GM19351 (cell line): ENCODE data around the gene PRAMEF12.
"Not testable (repeated sequence)": the region's sequence is repeated elsewhere in the genome, so short reads cannot be mapped to it uniquely, and the experiment has no call there.

Source experiments
- ATAC-seq: cut with Tn5 transposase; IDR thresholded peaks from one replicate; pipeline ENCODE4 v1.9.1; 2021; ENCODE audit warnings: mild to moderate bottlenecking, moderate library complexity; ENCODE audit not compliant: unreplicated experiment

Gene PRAMEF12

DNA sequence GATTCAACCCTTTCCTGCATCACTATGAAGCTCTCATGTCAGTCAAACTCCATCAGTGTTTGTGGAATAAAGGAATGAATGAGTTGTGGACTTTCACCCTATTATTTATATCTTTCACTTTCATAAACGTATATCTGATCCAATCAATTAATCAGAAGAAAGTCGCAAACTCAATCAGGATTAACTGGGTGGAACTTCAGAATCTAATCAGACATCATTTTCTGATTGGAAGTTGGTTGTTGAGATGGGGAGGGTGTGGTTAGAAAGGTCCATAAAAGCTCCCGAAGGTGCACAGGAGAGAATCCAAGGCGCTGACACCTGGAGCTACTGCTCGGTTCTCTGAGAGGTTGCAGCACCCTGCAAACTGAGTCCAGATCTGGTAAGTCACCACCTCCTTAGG is at the start of gene PRAMEF12:
Gene PRAMEF12 (plus strand): TSS at position 301 of the 400 bp plus-strand sequence. CDS start 1,130 bp downstream, outside the sequence.
- no peak for ATAC-seq

DNA sequence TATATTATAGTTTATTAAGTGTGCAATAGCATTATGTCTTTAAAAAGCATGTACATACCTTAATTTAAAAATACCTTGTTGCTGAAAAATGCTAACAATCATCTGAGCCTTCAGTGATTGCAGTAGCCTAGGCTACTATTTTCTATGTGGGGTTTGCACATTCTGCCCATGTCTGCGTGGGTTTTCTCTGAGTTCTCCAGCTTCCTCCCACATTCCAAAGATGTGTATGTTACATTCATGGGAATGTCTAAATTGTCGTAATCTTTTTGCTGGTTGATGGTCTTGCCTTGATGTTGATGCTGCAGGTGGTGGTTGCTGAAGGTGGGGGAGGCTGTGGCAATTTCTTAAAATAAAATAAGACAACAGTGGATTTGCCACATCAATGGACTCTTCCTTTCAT is 45.1 kb upstream of the PRAMEF12 start:
- no peak for ATAC-seq

DNA sequence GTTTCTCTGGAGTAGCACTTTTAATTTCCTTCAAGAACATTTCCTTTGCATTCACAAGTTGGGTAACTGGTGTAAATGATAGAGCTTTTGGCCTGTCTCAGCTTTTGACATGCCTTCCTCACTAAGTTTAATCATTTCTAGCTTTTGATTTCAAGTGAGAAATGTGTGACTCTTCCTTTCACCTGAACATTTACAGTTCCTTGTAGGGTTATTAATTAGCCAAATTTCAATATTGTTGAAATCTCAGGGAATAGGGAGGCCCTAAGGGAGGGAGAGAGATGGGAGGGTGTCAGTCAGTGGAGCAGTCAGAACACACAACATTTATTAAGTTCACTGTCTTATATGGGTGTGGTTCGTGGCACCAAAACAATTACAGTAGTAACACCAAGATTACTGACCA is 43.4 kb upstream of the PRAMEF12 start:
- ATAC-seq: no peak

DNA sequence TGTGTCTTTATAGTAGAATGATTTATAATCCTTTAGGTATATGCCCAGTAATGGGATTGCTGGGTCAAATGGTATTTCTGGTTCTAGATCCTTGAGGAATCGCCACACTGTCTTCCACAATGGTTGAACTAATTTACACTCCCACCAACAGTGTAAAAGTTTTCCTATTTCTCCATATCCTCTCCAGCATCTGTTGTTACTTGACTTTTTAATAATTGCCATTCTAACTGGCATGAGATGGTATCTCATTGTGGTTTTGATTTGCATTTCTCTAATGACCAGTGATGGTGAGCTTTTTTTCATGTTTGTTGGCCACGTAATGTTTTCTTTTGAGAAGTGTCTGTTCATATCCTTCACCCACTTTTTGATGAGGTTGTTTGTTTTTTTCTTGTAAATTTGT is 42.5 kb upstream of the PRAMEF12 start:
- ATAC-seq: not testable (repeated sequence)

DNA sequence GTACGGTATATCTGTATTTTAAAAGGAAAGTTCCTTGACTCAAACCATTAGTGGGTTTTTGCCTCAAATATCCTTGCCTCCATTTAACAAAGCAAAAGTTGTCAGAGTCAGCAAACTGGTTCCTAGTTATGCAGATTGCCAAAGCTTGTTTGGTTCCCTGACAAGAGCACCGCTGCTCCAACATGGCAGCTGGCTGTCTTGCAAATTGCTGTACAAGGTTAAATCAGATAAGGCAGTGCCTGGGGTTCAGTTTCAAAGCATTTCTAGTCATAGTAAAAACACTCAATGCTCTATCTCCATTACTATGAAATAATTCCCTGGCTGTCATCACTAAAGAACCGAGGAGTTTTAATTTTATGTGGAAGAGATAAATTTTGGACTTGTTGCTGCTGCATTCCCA is 38.9 kb upstream of the PRAMEF12 start:
- no peak for ATAC-seq

DNA sequence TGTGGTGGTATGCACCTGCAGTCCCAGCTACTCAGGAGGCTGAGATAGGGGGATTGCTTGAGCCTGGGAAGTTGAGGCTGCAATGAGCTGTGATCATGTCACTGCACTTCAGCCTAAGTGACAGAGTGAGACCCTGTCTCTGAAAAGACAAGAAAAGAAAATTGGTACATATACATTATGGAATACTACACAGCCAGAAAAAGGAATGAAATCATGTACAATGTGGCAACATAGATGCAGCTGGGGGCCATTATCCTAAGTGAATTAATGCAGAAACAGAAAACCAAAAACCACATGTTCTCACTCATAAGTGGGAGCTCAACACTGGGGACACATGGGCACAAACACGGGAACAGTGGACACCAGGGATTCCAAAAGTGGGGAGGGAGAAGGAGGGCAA is 34.6 kb upstream of the PRAMEF12 start:
- no peak for ATAC-seq

DNA sequence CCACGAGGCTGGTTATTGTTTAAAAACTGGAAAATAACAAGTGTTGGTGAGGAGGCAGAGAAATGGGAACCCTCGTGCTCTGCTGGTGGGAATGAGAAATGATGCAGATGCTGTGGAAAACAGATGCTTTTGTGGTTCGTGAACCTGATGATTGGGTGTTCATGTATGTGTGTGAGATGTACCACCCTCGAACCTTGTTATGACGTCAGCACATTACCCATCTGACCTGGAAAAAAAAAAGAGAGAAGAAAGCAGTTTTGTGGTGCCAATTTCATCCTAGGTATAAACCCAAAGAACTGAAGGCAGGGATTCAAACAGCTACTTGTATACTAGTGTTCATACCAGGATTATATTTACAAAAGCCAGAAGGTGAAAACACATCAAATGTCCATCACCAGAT is 33.9 kb upstream of the PRAMEF12 start:
- ATAC-seq: no peak

DNA sequence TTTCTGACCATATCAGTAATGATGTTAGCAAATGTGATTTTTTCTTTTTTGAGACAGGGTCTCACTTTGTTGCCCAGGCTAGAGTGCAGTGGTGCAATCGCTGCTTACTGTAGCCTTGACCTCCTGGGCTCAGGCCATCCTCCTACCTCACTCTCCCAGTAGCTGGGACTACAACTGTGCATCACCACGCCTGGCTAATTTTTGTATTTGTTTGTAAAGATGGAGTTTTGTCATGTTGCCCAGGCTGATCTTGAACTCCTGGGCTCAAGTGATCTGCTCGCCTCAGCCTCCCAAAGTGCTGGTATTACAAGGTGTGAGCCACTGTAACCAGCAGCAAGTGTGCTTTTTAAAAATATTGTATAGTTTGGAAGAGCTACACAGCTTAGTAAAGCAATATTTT is 31.6 kb upstream of the PRAMEF12 start:
- no peak for ATAC-seq

DNA sequence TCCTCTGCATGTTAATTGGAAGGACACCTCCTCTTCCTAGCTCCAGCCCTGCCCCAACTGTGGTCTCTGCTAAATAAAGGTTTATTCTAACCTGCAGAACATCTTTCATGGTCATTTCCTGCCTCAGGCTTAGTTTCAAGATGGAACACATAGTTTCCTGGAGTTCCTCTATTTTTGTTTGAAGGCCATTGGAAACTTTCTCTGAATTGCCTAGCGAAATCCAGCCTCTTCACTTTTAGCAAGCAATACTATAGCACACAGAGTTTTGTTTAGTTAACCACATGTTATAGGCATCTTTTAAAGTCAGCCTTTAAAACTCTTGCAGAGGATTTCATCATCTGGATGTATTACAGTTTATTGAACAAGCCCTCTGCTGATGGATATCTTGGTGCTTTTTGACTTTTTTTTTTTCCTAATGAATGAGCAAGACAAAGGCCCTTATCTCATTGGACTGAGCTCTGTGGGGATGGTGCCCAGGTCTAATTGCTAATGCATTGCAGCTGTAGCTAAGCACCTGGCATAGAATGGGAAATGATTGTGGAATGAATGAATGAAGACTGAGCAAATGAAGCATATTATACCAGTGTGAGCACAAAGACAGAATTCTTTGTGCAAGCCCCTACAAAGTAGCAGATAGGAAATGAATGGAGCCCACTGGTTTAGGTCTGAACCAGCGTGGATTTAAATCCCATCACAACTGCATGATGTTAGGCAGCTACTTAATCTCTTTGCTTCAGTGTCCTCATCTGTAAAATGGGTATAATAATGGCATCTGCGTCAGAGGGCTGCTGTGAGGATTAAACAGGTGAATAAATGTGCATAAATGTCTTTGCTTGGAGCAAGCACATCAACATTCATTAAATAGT is 28.2 kb upstream of the PRAMEF12 start:
- ATAC-seq: no peak

DNA sequence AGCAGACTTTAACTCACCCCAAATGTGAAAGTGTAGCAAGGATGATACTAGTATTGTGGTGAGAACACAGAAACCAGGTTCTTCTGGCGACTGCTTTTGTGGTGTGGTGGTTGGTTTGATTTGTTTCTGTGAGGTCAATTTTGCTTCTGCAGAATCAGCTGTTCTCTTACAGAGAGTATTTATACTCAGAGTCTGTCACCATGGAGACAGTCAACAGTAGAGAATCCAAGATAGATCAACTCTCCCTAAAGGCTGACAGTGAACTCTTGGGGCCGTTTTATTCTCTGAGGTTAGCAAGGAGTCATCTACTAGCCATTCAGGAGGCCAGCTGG is 27.6 kb upstream of the PRAMEF12 start, which contains the start of gene CFAP107:
Gene CFAP107 (plus strand): TSS at position 209 of the 332 bp plus-strand sequence. CDS start 231 bp downstream, outside the sequence.
- peak; percentile 54 for ATAC-seq

DNA sequence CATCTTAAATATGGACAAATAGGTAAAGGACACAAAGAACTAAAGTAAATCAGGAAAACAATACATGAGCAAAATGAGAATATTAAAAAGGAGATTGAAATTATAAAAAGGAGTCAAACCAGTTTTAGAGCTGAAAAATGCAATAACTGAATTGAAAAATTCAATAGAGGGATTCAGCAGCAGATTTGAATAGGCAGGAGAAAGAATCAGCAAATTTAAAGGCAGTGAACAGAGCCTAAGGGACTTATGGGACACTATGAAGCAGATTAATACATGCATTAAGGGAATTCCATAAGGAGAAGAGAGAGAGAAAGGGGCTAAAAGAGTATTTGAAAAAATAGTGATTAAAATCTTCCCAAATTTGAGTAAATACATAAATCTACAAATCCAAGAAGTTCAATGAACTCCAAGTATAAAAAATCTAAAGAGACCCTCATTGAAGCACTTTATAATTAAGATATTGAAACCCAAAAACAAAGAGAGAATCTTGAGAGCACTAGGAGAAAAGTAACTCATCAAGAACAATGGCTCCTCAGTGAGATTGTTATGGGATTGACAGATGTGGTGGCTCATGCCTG is 24.7 kb upstream of the PRAMEF12 start:
- ATAC-seq: no peak

DNA sequence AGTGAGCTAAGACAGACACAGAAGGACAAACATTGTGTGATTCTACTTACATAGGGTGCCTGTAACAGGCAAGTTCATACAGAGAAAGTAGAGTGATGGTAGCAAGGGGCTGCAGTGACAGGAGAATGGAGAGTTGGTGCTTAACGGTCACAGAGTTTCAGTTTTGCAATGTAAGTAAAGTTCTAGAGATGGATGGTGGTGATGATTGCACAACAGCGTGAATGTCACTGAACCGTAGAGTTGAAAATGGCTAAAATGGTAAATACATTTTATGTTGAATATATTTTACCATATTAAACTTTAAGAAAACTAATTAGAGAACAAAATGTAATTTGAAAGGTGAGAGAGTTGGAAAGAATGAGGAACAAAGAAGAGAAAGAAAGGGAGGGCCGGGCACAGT is 18.8 kb upstream of the PRAMEF12 start:
- no peak for ATAC-seq

DNA sequence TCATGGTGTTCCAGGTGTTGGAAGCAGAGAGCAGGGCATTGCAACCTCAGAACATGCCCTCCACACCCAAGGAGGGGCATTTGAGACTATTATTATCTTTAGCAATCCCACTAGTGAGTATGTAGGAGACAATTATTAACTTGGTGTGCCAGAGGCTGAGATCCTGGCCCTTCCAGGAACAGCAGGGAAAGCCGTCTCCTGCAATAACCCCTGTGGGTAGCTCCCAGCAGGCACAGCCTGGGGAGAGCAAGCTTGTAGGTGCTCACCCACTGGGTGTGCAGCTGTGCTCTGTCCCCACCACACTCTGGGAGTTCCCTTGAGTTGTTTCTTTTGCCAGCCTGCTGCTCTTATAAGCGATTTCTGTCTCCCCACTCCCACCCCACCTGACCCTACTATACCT is 17.3 kb upstream of the PRAMEF12 start:
- no peak for ATAC-seq

DNA sequence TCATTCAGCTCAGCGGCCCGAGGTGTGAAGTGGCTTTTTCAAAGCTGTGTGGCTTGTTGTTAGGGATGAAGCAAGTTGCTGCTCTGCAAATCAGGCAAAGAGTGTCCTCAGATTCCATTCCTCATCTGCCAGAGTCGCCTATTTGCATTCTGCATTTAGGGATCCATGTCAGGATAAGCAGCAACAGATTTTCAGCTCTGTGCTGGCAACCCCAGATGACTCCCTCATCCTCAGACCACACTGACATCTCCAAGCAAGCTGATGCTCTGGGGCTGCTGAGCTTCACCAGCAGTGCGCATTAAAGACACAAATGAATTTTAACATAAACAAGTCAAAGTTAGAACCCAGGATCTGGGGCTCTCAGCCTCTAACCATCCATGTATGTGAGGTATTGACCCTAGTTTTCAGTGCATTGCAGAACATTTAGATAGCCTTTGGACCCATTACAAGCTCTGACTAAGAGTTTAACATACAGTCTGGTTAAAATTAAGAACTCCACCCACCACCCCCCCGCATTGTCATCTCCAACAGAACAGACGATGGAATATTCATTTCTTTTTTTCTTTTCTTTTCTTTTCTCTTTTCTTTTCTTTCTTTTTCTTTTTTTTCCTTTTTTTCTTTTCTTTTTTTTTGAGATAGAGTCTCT is 16.6 kb upstream of the PRAMEF12 start:
- no peak for ATAC-seq

DNA sequence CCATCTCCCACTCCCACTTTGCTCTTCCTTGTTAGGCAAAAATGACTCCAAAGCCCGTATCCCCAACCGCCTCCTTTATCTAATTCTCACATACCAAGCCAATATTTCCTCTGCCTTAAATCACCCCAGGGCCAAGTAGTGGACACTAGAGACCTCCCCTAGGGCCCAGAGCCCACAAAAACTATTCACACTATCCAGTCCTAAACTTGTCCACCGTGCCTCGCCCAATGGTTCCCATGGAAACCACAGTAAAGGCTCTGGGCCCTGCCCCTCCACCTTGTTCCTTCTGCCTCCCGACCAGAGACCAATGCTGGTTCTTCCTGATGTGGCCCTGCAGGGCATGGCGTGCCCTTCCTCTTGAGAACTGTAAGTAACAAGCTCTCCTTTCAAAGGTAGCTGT is 15.7 kb upstream of the PRAMEF12 start:
- ATAC-seq: no peak

DNA sequence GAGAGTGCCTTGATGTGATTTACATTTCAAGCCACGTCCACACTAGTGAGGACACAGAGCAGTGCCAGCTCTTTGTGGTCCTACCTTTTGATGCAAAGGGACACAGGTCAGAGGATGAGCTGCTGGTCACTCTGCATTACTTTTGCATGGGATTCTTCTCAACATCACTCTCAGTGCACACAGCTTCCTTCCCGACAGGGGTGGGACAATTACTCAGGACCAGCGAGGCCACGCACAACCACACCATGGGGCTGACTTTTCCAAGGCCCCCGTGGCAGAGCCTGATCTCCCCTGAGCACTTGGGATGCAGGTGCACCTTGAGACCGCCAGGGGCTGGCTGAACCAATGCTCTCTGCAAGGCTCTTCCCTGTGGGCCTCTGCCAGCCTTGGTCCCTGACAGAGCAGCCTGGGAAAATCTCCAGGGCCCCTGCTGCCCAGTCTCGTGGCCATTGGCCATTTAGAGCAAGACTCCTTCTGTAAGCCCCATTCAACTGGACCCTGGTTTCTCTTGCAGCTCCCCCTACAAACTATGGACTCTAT is 13.2 kb upstream of the PRAMEF12 start:
- no peak for ATAC-seq

DNA sequence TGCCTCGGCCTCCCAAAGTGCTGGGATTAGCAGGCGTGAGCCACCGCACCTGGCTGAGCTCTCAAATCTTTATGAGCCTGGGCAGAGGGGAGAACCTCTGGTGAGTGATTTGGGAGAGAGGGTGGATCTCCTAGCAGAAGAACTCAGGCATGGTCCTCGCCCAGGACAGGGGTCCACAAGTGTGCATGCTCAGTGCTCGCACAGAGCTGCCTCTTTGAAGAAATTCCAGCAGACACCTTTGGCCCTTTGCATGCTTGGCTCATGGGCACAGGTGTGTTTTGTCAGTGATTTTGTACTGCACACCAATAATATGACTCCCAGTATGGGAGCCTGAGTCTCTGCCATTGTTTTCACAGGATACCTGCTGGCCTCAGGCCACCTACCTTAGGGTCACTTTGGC is 11.8 kb upstream of the PRAMEF12 start:
- no peak for ATAC-seq

DNA sequence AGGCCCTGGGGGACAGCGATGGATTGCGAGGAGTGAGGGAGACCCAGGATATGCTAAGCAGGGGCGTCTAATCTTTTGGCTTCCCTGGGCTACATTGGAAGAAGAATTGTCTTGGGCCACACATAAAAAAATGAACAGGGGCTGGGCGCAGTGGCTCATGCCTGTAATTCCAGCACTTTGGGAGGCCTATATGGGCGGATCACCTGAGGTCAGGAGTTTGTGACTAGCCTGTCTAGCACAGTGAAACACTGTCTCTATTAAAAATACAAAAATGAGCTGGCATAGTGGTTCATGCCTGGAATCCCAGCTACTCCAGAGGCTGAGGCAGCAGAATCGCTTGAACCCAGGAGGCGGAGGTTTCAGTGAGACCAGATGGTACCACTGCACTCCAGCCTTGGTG is 10.8 kb upstream of the PRAMEF12 start:
- no peak for ATAC-seq

DNA sequence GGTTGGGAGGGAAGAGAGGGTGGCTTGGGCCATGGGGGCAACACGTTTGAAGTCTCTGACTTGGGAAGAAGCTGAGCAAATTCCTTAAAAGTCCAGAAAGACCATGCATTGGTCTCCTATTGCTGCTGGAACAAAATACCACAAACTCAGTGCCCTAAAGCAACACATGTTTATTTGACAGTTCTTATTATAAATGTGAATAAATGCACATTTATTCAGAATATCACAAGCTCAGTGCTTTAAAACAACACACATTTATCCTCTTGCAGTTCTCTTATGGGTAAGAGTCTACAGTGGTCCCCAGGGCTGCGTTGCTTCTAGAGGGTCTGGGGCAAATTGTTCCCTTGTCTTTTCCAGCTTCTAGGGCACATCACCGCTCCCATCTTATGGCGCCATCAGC is 10.1 kb upstream of the PRAMEF12 start:
- ATAC-seq: no peak

DNA sequence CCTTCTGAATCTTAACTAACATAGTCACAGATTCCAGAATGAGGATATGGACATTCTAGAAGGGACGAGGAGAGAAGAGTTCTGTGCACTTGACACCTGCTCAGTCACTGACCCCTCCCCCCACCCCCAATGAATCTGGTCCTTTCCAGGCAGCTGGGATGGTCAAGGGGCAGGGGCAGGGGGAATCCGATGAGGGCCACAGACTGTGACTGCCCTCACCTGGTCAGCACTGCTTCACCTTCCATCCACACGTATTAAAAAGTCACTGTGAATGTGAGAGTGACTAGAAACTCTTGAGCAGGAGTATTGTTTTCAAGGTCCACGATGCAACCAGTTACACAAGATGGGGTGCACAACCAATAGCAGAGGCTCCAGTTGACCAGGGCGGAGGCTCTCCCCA is 9.5 kb upstream of the PRAMEF12 start:
- no peak for ATAC-seq

DNA sequence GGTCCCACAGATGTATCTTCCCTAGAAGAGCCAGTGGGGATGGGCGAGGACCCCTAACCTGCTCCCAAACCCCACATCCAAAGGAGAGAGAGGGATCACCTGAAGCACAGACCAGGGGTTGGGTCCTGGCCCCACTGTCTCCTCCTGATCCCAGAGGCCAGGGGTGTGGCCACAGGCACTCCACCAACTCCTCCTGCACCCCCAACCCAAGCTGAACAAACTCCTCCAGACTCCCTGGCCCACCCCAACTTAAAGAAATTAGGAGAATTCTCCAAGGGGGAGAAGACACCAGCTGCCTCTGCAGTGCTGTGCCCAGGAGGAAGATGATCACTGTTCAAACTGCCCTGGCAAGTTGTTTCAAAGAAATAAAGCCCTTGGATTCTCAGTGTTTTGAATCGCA is 4.5 kb upstream of the PRAMEF12 start:
- no peak for ATAC-seq

DNA sequence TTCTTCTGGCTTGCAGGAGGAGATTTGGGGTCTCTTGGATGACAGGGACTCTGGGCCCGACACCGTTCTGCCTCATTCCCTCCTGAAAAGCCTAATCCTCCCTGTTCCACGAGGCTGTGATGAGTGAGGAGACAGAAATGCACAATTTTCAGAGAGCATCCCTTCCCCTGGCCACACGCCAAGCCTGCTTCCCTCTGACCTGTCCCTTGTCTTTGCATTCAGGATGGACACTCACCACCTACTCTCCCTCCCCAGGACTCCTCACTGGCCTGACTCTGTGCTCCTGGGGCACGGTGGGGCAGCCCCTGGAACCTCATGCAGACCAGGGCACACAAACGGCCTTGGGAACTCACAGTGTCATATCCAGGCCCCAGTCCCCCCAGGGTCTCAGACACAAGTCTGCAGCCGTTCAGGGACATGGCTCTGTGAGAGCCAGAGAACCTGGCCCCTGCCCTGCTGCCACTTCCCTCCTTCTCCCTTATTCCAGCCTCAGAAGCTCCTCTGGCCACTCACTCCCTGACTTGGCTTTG is 3.5 kb upstream of the PRAMEF12 start:
- ATAC-seq: no peak
